HL-60 (cell line): ENCODE measurements around the gene TAGAP.

Experiments
- DNase-seq, 2 experiments: peaks; one replicate each; pipeline ENCODE4 v3.0.0-alpha.2; 2010 to 2020; ENCODE audit warnings: low read depth in 1 of 2, low spot score in 1 of 2
- H3K27ac ChIP-seq: fragments of 250-450 bp; sonication (Bioruptor Pico); replicated peaks from 2 replicates; pipeline ENCODE4 v1.5.1; 2020; ENCODE audit warnings: mild to moderate bottlenecking, moderate library complexity
- H3K27me3 ChIP-seq: fragments of 250-450 bp; sonication (Bioruptor Pico); 2 replicates; pipeline ENCODE4 v1.5.1; 2021; ENCODE audit warnings: mild to moderate bottlenecking, moderate library complexity; ENCODE audit not compliant: insufficient read depth, poor library complexity, severe bottlenecking
- H3K4me3 ChIP-seq: replicated peaks from 2 replicates; pipeline ENCODE4 v1.5.1; 2011; ENCODE audit warnings: mild to moderate bottlenecking, control low read depth, low read length; ENCODE audit not compliant: insufficient read depth
- CTCF ChIP-seq: IDR thresholded peaks from one replicate; pipeline ENCODE4 v1.5.1; 2011; ENCODE audit warnings: low read length, control low read depth, inconsistent platforms; ENCODE audit not compliant: insufficient read depth
- GABPA ChIP-seq: IDR thresholded peaks from 2 replicates; pipeline ENCODE4 v1.6.1; 2012; ENCODE audit warnings: low read depth
- POLR2AphosphoS5 ChIP-seq: IDR thresholded peaks from 2 replicates; pipeline ENCODE4 v1.6.1; 2012; ENCODE audit warnings: low read depth
- SPI1 ChIP-seq: IDR thresholded peaks from 2 replicates; pipeline ENCODE4 v1.6.1; 2012; ENCODE audit warnings: low read depth, mild to moderate bottlenecking, borderline replicate concordance
- TF ChIP-seq, protein P1 (sequence below): IDR thresholded peaks from 2 replicates; pipeline ENCODE4 v1.6.1; 2012; ENCODE audit warnings: low read depth; ENCODE audit not compliant: insufficient replicate concordance

The TAGAP gene

GRCh38 chr6:159085396-159085895 is 40.7 kb upstream of the TAGAP start:
- no peak for TF ChIP-seq POLR2AphosphoS5
- TF ChIP-seq, protein P1, sequence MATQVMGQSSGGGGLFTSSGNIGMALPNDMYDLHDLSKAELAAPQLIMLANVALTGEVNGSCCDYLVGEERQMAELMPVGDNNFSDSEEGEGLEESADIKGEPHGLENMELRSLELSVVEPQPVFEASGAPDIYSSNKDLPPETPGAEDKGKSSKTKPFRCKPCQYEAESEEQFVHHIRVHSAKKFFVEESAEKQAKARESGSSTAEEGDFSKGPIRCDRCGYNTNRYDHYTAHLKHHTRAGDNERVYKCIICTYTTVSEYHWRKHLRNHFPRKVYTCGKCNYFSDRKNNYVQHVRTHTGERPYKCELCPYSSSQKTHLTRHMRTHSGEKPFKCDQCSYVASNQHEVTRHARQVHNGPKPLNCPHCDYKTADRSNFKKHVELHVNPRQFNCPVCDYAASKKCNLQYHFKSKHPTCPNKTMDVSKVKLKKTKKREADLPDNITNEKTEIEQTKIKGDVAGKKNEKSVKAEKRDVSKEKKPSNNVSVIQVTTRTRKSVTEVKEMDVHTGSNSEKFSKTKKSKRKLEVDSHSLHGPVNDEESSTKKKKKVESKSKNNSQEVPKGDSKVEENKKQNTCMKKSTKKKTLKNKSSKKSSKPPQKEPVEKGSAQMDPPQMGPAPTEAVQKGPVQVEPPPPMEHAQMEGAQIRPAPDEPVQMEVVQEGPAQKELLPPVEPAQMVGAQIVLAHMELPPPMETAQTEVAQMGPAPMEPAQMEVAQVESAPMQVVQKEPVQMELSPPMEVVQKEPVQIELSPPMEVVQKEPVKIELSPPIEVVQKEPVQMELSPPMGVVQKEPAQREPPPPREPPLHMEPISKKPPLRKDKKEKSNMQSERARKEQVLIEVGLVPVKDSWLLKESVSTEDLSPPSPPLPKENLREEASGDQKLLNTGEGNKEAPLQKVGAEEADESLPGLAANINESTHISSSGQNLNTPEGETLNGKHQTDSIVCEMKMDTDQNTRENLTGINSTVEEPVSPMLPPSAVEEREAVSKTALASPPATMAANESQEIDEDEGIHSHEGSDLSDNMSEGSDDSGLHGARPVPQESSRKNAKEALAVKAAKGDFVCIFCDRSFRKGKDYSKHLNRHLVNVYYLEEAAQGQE: no peak
- TF ChIP-seq CTCF: no peak
- TF ChIP-seq SPI1: no peak
- no peak for TF ChIP-seq GABPA
- Histone ChIP-seq H3K4me3 (no peak overlapping the region), H3K27ac (no peak overlapping the region), H3K27me3 (no peaks in the 10 kb centered on the region)
- DNase-seq: no peak

DNA sequence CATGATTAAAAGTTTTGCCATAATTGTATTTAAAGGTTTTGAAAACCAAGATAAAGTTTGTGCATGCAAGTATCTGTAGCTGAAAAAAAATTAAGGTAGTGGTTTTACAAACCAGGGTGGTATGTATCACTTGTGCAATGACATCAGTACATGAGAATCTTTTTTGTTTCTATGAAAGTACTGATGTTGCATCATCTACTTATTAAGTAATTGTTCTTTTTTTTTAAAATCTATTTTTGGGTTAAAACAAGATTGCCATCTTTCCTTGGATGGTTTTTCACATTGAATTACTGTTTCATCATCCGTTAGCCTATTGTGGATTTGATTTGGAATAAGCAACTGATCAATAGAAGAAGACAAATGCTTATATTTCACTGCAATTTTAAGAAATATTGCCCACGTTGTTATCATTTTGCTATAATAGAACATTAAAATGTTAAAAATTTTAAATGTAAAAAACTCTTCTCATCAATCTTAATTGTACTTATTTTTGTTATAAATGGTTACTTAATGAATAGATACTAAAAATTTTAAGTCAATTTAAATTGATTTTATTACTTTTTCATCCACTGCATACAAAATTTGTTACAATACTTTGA is 39.8 kb upstream of the TAGAP start:
- Histone ChIP-seq H3K27ac (no peak overlapping the region; the same call in 1 of the 2 replicates), H3K4me3 (no peak overlapping the region), H3K27me3 (no peaks in the 10 kb centered on the region)
- DNase-seq: no peak
- TF ChIP-seq POLR2AphosphoS5 (no peak), SPI1 (no peak), GABPA (no peak), CTCF (no peak)
- TF ChIP-seq, protein P1: no peak

- TF ChIP-seq, protein P1: no peak
- no peak for TF ChIP-seq SPI1
- no peak for TF ChIP-seq POLR2AphosphoS5
- no peak for TF ChIP-seq CTCF
- no peak for TF ChIP-seq GABPA
- no peaks in the 10 kb centered on the region for H3K27me3 ChIP-seq
These were observed 38.4 kb upstream of the TAGAP start for GRCh38 chr6:159083146-159083545.

More at GRCh38 chr6:159083146-159083545, 38.4 kb upstream of the TAGAP start:
- no peak for DNase-seq
- peak overlapping the region; percentile 39; the same call in 1 of the 2 replicates for H3K27ac ChIP-seq
- H3K4me3 ChIP-seq: no peak overlapping the region
